ELF-1 (cell line): ENCODE measurements around the gene CUX1.
A peak's percentile ranks its signal among the peaks of the same experiment; 100 is the strongest.
"Not testable (repeated sequence)": the region's sequence is repeated elsewhere in the genome, so short reads cannot be mapped to it uniquely, and the experiment has no call there.

Experiments used
- DNase-seq: peaks from one replicate; pipeline ENCODE4 v3.0.0-alpha.2; 2016; ENCODE audit warnings: low read depth, low spot score

The CUX1 gene

DNA sequence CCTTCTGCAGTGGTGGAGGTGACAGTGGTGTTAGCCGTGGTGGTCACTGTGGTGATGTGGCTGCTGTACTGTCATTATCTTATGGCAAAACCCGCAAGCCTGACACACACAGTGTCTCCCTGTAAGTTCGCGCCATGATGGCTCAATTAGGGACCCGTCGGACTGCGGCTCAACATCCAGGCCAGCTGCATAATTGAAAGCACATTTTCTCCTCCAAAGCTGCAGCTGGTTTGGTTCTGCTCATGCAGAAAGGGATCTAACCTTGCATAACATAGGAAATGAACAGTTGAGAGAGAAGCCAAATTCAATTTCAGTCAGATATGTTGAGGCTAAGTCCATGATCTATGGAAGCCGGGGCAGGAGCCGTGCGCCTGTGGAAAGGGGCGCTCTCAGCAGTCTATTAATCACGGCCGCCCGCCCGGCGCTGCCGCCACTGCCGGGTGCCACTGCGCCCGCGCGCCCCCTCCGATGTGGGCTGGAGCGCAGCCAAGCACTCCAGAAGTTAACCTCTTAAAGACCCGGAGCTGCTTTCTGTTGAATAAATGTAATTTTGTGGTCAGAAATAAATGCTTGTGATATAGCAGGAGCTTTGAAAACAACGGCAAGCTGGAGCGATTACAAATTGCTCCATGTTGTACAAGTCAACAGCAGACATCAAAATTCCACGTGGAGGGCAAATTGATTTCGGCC, 227.7 kb downstream of the CUX1 start:
- DNase-seq: no peak

DNA sequence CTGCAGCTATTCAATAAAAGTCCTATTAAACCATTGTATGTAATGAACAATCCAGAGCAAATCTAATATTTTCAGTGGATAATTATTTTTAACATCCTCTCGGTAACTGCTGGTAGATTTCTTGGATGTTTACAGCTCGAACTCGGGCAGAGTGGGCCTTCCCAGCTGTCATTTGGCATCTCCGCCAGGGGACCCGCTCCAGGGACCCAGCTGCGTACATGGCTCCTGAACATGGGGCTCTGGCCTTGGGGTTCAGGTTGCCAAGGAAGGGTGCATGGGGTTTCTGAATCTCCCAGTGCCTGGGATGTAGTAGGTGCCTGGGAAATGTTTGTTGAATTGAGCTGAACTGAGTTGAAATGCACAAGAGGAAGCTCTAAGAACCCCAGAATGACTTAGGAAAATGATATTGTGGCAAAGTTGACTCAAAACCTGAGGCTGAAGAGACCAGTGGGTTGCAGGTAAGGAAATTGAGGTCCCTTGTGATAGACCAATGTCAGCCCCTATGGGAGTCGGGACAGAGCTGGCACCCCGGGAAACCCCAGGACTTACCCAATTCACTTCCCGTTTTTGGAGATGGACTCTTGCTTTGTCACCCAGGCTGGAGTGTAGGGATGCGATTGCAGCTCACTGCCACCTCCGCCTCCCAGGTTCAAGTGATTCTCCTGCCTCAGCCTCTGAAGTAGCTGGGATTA, 228.4 kb downstream of the CUX1 start:
- no peak for DNase-seq

DNA sequence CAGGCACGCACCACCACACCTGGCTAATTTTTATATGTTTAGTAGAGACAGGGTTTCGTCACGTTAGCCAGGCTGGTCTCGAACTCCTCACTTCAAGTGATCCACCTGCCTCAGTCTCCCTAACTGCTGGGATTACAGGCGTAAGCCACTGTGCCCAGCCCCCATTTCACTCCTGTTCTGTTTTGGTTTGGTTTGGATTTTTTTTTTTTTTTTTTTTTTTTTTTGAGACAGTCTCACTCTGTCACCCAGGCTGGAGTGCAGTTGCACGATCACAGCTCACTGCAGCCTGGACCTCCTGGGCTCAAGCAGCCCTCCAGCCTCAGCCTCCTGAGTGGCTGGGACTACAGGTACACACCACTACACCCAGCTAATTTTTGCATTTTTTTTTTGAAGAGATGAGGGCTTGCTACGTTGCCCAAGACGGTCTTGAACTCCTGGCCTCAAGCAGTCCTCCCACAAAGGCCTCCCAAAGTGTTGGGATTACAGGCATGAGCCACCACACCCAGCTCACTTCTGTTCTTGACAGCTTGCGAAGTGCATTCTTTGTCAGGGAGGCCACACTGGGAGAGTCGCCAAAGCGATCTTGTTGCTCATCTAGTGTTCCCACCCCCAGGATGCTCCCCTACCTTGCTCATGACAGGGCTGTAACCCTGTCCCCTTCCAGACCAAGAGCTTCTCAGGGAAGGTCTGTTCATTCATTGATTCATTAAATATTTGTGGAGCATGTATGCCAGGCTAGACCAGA, 229.1 kb downstream of the CUX1 start:
- DNase-seq: no peak

DNA sequence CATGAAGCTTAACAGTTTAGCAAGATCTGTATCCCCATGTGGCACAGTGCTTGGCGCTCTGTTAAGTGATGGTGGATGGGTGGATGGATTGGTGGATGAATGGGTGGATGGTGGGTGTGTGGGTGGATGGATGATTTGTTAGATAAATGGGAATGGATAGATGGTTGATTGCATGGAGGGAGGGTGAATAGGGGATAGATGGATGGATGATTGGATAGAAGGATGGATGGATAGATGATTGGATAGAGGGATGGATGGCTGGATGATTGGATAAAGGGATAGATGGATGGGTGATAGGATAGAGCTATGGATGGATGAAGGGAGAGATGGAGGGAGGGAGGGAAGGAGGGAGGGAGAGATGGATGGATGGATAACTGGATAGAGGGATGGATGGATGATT, 229.7 kb downstream of the CUX1 start:
- no peak for DNase-seq

DNA sequence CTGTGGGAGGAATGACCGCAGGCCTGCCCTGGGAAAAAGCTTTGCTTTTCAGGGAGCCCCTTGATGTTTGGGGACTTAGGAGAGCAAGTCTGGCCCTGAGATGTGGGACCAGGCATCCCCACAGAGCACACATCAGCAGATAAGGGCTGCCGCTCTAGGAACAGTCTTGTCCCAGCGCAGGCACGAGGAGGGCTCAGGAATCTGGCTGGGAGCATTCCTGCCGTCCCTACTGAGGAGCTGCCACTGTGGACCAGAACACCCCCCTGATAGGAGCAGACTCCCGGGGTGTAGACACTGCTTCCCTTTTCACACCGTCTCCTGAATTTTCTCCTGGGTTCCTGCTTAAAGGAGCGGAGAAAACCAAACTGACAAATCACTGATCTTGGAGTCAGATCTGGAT, 232.3 kb downstream of the CUX1 start:
- DNase-seq: no peak

DNA sequence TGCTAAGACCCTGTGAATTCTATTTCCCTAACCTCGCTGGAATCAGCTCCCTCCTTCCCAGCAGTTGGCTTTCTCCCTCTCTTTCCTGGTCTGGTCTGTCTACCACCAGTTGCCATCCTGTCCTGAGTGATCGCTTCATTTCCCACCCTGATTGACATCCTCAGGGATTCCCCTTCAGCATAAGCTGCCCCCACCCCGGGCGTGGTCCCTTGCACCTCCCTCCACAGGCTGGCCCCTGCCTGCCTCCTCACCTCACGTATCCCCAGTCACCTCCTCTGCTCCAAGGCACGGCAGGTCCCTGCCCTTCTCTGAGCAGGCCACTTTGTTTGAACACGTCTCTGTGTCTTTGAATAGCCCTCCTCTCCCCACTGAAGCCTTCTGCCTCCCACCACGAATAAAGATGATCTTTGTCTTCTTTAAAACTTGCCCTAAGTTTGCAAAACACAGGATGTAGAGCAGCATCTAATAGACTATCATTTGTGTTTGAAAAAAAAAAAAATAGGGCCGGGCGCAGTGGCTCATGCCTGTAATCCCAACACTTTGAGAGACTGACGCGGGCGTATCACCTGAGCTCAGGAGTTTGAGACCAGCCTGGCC, 233.5 kb downstream of the CUX1 start:
- no peak for DNase-seq

DNA sequence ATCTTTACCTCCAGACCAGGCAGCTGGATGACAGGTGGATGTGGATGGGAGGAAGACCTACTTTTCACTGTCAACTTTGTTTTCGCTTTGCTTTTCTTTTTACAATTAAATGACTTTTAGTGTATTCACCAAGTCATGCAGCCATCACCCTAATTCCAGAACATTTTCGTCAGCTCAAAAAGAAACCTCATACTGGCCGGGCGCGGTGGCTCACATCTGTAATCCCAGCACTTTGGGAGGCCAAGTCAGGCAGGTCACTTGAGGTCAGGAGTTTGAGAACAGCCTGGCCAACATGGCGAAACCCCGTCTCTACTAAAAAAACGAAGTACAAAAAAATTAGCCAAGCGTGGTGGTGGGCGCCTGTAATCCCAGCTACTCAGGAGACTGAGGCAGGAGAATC, 234.3 kb downstream of the CUX1 start:
- DNase-seq: not testable (repeated sequence)

DNA sequence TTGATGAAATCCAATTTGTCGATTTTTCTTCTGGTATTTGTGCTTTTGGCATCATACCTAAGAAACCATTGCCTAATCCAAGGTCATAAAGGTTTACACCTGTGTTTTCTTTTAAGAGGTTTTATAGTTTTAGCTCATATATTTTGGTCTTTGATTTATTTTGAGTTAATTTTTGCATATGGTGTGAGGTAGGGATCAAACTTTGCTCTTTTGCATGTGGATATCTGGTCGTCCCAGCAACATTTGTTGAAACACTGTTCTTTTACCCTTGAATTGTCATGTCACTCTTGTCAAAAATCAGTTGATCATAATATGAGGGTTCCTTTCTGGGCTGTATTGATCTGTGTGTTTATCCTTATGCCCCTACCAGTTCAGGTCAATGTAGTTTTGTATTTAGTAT, 236.7 kb downstream of the CUX1 start:
- DNase-seq: no peak

DNA sequence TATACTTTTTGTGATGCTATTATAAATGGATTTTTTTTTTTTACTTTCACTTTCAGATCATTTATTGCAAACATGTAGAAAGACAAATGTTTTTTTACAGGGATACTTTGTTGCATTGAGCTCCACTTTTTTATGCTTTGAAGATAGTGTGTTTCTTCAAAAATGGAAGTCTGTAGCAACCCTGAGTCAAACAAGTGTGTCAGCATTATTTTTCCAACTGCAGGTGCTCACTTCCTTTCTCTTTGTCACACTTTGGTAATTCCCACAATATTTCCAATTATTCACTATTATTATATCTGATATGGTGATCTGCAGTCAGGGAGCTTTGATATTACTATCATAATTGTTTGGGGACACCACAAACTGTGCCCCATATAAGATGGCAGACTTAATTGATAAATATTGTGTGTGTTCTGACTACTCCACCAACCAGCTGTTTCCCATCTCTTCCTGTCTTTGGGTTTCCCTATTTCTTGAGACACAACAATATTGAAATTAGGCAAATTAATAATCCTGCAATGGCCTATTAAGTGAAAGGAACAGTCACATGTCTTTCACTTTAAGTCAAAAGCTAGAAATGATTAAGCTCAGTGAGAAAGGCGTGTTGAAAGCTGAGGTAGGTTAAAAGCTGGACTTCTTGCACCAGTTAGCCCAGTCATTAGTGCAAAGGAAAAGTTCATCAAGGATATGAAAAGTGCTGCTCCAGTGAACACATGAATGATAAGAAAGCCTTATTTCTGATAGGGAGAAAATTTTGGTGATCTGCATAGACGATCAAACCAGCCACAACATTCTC, 238.0 kb downstream of the CUX1 start:
- DNase-seq: no peak

DNA sequence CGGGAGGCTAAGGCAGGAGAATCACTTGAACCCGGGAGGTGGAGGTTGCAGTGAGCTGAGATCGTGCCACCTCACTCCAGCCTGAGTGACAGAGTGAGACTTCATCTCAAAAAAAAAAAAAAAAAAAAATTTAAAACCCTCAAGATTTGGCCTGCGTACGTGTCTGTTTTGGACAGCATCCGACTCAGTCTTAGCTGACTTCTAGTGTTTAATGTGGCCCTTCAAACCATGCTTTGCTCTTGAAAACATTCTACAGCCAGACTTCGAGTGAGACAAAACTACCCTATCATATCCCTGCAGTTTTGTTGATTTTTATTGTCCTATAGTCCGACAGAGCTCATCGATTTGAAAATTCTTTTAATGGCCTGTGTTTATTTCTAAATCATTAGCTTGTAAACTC, 242.1 kb downstream of the CUX1 start:
- no peak for DNase-seq

DNA sequence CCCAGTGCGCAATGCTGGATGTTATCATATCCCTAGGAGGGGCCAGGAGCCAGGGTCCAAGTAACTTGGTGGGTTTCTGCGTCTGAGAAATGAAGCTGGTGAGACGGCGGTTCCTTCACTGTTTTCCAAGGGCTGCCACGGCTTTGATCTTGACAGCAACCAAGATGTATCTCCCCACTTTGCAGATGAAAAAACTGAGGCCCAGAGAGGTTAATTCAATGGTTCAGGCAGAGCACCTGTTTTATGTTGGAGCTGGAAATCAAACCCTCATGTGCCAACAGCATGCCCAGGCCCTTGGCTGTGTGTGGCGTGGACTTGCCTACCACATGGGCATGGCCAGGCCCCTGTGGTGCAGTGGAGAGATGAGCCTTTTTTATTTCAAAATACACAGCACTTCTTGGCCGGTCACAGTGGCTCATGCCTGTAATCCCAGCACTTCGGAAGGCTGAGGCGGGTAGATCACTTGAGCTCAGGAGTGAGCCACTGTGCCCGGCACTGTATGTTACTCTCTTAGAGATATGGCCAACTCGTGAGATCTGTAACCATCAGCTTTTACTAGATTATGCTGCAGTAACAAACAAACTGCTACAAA, 244.0 kb downstream of the CUX1 start:
- no peak for DNase-seq

DNA sequence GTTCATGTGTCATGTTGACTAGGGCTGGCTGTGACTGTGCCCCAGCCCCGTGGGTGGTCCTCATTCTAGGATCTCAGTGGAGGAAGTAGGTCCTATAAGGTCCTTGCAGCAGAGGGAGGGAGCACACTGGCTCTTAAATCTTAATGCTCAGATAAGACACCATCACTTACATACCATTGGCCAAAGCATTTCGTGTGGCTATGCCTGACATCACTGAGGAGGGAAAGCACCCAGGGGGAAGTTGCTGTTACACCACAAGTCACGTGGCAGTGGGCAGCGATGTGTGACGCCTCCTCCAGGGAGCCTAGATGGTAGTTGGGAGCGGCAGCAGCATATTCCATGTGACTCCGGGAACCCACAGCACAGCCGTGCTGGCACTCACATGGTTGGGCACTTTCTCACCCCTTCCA, 244.6 kb downstream of the CUX1 start:
- DNase-seq: peak; percentile 42

DNA sequence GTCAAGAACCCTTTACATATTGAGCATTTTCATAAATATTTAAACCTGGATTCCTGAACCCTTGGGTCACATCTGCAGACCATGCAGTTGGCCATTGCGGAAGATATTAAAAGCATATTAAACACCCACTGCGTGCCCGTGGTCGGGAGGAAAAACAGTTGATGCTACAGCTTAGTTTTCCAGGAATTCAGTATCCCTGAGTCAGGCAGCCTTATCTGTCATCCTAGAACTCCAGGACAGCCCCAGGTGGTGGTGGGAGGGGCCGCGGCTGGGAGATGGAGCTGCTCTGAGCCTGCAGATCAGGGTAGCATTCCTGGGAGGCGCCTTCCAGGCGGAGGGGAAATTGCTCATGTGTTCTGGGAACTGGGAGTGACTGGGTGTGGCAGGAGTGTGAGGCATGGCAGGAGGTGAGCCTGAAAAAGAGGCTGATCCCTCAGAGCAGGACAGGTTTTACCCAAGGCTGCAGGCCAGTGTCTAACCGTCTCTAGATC, 246.3 kb downstream of the CUX1 start:
- DNase-seq: peak; percentile 97

DNA sequence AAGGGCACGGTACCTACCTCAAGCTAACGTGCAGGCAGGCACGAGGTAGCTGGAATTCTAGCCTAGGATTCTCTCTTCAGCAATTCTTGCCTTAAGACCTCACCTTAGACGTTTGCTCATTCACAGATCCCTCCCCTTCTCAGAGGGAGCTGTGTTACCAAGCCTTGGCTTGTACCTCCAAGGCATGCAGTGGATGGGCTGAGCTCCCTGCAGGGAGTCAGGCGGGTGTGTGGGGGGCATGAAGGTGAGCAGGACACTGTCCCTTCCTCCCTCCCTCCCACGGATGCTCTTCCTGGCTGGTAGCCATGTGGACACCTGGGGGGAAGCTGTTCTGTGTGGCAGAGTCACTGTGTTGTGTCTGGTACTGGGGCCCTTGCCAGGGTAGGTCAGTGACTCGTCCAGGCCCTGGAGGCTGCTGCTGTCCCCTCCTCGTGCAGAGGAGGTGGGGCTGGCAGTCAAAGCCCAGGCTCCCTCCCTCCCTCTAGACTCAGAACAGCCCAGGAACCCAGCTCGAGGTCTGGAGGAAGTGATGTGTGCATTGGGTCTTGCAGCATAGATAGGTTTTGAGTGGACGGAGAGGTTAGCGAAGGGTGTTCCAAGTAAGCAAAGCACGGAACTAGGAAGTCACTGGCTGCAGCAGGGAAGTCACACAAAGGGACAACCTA, 247.1 kb downstream of the CUX1 start:
- peak; percentile 90 for DNase-seq

DNA sequence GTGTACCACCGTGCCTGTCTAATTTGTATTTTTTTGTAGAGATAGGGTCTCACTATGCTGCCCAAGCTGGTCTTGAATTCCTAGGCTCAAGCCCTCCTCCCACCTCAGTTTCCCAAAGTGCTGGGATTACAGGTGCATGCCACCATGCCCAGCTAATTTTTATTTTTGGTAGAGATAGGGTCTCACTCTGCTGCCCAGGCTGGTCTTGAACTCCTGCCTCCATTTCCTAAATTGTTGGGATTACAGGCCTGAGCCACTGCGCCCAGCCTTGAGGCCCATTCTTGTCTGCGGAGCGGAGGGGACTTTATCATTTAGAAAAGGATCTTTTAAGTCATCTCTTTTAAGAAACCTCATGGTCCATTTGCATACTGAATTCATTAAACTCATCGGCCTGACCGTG, 247.8 kb downstream of the CUX1 start:
- DNase-seq: no peak

DNA sequence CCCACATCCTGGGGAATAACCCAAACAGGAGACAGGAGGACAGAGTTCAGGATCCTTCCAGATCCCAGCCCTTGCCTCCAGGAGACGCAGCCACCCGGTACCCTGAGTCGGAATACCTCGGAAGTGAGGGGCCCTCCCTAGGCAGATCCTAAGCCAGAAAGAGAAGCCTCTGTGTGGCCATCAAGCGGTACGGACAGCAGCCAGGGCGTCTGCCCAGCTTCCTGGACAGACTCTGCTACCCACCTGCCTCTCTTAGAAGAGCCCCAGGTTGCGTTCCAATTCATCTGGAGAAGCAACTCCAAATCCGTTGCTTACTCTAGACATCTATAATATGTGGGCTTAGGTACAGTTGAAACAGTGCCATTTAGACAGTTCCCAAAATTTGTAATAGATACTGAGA, 249.1 kb downstream of the CUX1 start:
- DNase-seq: no peak

DNA sequence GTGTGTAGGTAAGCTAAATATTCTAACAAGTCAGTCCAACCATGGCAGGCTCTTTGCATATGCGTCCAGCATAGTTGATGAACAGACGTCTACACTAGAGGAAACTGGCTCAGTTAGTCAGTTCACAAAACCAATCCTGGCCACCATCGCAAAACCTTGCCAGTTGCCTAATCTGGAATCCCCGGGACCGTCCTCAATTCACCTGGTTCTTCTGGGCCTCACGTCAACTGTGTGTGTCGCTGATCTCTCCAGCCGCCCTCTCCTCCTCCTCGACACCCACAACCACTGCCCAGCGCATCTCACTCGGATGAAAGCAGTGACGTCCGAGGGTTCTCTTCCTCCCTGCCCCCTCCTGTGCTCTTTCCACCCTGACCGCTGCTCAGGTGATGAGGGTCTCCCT, 251.4 kb downstream of the CUX1 start:
- no peak for DNase-seq

DNA sequence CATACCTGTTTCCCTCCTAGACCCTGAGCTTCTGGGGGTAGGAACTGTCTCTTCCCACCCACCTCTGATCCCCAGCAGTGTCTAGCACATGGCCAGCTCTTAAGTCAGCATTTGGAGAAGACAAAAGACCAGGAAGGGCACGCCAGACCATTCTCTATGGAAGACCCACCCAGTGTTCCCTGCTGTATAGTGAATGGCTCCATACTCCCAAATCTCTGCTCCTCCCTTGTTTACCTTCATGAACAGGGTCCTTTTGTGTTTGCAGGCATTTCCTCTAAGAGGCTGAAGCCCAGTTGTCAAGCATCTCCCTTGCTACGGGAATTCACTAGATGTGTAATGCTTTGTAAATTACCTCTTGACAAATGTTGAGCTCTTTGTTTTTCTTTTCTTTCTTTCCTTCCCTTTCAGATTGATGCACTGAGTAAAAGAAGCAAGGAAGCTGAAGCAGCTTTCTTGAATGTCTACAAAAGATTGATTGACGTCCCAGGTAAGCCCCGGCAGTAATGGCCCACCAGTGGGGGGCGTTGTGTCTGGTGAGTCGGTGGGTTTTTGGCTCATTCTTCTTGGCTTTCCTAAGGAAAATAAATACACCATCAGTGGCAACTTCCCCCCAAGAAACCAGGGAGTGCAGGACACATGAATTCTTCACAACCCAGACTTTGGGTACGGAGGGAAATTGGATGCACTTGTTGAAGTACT, 252.7 kb downstream of the CUX1 start:
- DNase-seq: peak; percentile 43

DNA sequence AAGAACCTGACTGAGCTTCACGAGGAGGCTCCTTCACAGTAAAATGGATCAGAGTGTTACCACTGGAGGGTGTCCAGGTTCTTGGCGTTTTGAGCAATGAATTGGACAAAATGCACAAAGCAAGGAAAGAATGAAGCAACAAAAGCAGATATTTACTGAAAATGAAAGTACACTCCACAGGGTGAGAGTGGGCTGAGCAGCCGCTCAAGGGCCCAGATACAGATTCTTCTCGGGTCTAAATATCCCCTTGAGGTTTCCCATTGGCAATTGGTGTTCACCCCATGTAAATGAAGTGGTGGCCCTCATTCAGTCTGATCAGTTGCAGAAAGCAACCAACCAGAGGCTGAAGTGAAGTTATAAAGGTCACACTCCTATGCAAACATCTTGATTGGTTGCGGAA, 254.6 kb downstream of the CUX1 start:
- no peak for DNase-seq

DNA sequence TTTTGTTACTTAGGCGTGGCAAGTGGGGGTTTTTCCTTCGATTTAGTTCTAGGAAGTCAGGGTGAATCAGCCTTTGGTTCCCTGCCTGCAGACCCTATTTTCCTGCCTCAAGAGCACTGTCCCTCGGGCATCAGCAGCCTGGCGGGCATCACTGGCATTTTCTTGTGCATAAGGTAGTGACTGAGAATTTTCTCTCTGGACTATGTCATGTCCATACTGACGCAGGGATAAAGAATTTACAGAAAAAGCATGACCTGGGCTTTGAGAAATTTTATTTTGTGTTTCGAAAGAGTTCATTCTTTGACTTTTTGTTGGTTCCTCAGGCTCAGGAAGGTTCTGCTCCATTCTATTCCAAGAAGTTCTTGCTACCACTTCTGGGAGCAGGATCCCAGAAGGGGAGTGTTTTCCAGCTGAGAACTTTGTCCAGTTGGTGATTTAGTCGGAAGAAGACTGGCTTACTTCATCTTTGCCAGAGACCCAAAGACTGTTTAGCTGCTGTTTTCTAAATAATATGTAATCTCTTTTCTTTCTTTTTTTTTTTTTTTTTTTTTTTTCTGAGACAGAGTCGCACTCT, 255.3 kb downstream of the CUX1 start:
- DNase-seq: no peak
